Lower leg skin (tissue), 3 donors: ENCODE results near the gene UBL4A.

ENCODE experiments used
- POLR2A ChIP-seq, 2 donors: fragments of 450-650 bp; IDR thresholded peaks; one replicate each; pipeline ENCODE4 v1.6.1; 2016 to 2017; ENCODE audit warnings: antibody characterized with exemption in 2 of 2, mild to moderate bottlenecking in 1 of 2, moderate library complexity in 1 of 2
- TF ChIP-seq, protein P1 (sequence below), 3 donors: fragments of 450-650 bp; IDR thresholded peaks; one replicate each; pipeline ENCODE4 v1.5.1; 2016; ENCODE audit warnings: antibody characterized with exemption in 3 of 3, mild to moderate bottlenecking in 3 of 3, moderate library complexity in 2 of 3

GRCh38 chrX:154436374-154436982 lies 49.9 kb downstream of the UBL4A start:
- TF ChIP-seq, protein P1, sequence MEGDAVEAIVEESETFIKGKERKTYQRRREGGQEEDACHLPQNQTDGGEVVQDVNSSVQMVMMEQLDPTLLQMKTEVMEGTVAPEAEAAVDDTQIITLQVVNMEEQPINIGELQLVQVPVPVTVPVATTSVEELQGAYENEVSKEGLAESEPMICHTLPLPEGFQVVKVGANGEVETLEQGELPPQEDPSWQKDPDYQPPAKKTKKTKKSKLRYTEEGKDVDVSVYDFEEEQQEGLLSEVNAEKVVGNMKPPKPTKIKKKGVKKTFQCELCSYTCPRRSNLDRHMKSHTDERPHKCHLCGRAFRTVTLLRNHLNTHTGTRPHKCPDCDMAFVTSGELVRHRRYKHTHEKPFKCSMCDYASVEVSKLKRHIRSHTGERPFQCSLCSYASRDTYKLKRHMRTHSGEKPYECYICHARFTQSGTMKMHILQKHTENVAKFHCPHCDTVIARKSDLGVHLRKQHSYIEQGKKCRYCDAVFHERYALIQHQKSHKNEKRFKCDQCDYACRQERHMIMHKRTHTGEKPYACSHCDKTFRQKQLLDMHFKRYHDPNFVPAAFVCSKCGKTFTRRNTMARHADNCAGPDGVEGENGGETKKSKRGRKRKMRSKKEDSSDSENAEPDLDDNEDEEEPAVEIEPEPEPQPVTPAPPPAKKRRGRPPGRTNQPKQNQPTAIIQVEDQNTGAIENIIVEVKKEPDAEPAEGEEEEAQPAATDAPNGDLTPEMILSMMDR (IDR thresholded peaks at IDR 0.05) = no peak
- no peak for TF ChIP-seq POLR2A (IDR thresholded peaks at IDR 0.05)
